ENCODE results near the gene PPP1R9B. TPM values are rescaled to one million over a fixed set of nuclear protein-coding genes. Genes with fewer than 3 reads are reported as not detected.

PPP1R9B gene, protein sequence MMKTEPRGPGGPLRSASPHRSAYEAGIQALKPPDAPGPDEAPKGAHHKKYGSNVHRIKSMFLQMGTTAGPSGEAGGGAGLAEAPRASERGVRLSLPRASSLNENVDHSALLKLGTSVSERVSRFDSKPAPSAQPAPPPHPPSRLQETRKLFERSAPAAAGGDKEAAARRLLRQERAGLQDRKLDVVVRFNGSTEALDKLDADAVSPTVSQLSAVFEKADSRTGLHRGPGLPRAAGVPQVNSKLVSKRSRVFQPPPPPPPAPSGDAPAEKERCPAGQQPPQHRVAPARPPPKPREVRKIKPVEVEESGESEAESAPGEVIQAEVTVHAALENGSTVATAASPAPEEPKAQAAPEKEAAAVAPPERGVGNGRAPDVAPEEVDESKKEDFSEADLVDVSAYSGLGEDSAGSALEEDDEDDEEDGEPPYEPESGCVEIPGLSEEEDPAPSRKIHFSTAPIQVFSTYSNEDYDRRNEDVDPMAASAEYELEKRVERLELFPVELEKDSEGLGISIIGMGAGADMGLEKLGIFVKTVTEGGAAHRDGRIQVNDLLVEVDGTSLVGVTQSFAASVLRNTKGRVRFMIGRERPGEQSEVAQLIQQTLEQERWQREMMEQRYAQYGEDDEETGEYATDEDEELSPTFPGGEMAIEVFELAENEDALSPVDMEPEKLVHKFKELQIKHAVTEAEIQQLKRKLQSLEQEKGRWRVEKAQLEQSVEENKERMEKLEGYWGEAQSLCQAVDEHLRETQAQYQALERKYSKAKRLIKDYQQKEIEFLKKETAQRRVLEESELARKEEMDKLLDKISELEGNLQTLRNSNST
- polyA plus RNA-seq: 15.2 to 18.2 TPM (median 16.1 TPM) in 3 replicates
- 22.8 TPM for polyA plus RNA-seq (2011; ENCODE audit: low read depth)
- polyA plus RNA-seq (2011; cell fraction: cytosol; rRNA removed): 8.3 and 13.7 TPM in 2 replicates
- polyA plus RNA-seq (2011; cell fraction: nucleus; rRNA removed): 28.4 and 30.6 TPM in 2 replicates
- 14.4 and 28.8 TPM in 2 replicates for polyA plus RNA-seq (2012; ENCODE audit: low replicate concordance)
- polyA minus RNA-seq: 16.8 to 19.3 TPM (median 18.8 TPM) in 3 replicates
- 31.7 TPM for polyA minus RNA-seq (2011; cell fraction: cytosol; rRNA and poly(A)+ RNA removed)
- 12.8 and 15.4 TPM in 2 replicates for polyA minus RNA-seq (2011; cell fraction: nucleus; rRNA and poly(A)+ RNA removed)

DNA sequence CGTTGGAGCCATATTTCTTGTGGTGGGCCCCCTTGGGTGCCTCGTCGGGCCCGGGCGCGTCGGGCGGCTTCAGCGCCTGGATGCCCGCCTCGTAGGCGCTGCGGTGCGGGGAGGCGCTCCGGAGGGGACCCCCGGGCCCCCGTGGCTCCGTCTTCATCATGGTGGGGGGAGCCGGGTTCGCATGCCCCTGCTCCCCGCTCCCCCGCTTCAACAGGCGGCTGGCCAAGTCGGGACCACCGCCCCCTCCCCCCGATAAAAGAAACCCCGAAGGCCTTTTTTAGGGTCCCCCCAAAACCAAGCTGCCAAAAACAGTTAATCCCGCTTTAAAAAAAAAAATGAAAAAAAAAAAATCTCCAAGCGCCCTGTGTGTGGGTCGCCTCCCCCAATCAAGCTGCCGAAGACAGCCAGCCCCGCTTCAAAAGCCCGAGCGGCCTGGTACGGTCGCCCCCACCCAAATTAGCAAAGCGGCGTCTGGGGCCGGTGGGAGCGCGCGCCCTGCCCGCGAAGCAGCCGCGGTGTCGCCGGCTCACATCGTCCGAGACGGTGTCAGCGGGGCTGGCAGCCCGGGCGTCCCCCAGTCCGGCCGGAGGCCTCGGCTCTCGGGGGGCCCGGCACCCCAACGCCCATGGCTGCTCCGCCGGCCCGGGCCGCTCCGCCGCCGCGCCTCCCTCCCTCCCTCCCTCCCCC is at the start of gene PPP1R9B:
TSS of gene PPP1R9B (minus strand) at position 324 of the 687 bp plus-strand sequence. CDS start at position 160, 164 bp downstream.
- dilution Hi-C loops (cut with MboI; ENCODE audit: extremely low pct_ligation_motif_present, low sequenced_read_pairs): no loop called here
- Histone ChIP-seq H3K9me3 (ENCODE audit: control insufficient read depth, low read depth, low read length) (no peaks in the 10 kb centered on the region), H3K4me1 (ENCODE audit: control insufficient read depth, extremely low read depth, insufficient read depth, low read length) (peaks cover 57% of the 10 kb centered on the region), H2AFZ (ENCODE audit: control insufficient read depth, low read length) (peak within 1 kb of the TSS; percentile 67), H3K27ac (ENCODE audit: control insufficient read depth, insufficient read depth, low read length) (peak within 1 kb of the TSS; percentile 54), H3K79me2 (ENCODE audit: control insufficient read depth, insufficient read depth, low read length) (peaks cover 42% of the 10 kb centered on the region), H3K36me3 (ENCODE audit: control insufficient read depth in 2 of 2, extremely low read depth in 1 of 2, insufficient read depth in 2 of 2, low read length in 2 of 2) (peaks cover 0 to 10% of the 10 kb centered on the region in 2 experiments), H4K20me1 (ENCODE audit: control insufficient read depth, extremely low read depth, insufficient read depth, low read length) (peaks cover 23% of the 10 kb centered on the region), H3K4me3 (ENCODE audit: control insufficient read depth in 2 of 3, extremely low read depth in 1 of 3, insufficient read depth in 2 of 3, low read depth in 1 of 3, low read length in 3 of 3) (peak within 1 kb of the TSS; percentile 70 to 91 (median 73)), H3K27me3 (ENCODE audit: control insufficient read depth, extremely low read depth, insufficient read depth, low read length) (no peaks in the 10 kb centered on the region), H3K9ac (ENCODE audit: control insufficient read depth, extremely low read depth, insufficient read depth, low read length) (peak within 1 kb of the TSS; percentile 77), H3K4me2 (ENCODE audit: control insufficient read depth, extremely low read depth, insufficient read depth, low read depth, low read length) (peak within 1 kb of the TSS; percentile 94), H3K9me1 (ENCODE audit: control insufficient read depth, extremely low read depth, insufficient read depth, low read length) (peaks cover 2% of the 10 kb centered on the region)
- FAIRE-seq (no peak), DNase-seq (ENCODE audit: low read depth, low spot score) (no peak)
- no peak for TF ChIP-seq EZH2 (IDR thresholded peaks at IDR 0.05; ENCODE audit: low read length)
- TF ChIP-seq, protein P1, sequence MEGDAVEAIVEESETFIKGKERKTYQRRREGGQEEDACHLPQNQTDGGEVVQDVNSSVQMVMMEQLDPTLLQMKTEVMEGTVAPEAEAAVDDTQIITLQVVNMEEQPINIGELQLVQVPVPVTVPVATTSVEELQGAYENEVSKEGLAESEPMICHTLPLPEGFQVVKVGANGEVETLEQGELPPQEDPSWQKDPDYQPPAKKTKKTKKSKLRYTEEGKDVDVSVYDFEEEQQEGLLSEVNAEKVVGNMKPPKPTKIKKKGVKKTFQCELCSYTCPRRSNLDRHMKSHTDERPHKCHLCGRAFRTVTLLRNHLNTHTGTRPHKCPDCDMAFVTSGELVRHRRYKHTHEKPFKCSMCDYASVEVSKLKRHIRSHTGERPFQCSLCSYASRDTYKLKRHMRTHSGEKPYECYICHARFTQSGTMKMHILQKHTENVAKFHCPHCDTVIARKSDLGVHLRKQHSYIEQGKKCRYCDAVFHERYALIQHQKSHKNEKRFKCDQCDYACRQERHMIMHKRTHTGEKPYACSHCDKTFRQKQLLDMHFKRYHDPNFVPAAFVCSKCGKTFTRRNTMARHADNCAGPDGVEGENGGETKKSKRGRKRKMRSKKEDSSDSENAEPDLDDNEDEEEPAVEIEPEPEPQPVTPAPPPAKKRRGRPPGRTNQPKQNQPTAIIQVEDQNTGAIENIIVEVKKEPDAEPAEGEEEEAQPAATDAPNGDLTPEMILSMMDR (optimal IDR thresholded peaks at IDR 0.05 in 1 of 3, IDR thresholded peaks at IDR 0.05 in 1 of 3, conservative IDR thresholded peaks at IDR 0.05 in 1 of 3; ENCODE audit: extremely low read depth in 1 of 3, insufficient read depth in 2 of 3, low read length in 3 of 3): no peak

DNA sequence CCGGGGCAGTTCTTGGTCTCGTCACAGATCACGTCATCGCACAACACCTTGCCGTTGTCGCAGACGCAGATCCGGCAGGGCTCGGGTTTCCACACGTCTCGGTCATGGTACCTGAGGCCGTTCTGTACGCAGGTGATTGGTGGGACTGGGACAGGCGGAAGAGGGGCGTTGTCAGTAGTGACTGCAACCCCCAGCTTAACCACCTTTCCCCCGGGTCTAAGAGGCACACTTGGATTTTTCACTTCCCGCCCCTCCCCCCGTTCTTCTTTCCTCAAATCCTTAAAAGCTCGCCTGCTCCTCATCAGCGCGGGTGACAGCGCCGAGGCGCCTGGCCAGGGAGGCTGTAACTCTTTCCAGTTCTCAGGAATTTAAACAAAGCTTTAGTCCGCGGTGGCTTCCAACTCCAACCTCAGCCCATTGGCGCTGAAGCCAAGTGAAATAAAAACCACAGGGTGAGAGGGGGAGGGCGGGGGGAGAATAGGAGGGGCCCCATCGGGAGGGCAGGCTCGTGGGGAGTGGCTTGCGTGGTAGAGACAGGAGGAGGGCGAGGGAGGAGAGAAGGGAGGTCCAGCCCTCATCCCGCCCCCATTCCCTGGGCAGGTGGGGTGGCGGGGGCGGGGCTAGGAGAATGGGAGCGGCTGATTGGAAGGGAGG is 49.5 kb upstream of the PPP1R9B start:
- H3K36me3 ChIP-seq (ENCODE audit: control insufficient read depth in 2 of 2, extremely low read depth in 1 of 2, insufficient read depth in 2 of 2, low read length in 2 of 2): no peaks in the 10 kb centered on the region
- no peaks in the 10 kb centered on the region for H4K20me1 ChIP-seq (ENCODE audit: control insufficient read depth, extremely low read depth, insufficient read depth, low read length)
- peak overlapping the region; percentile 78 for H3K27ac ChIP-seq (ENCODE audit: control insufficient read depth, insufficient read depth, low read length)
- no peaks in the 10 kb centered on the region for H3K9me1 ChIP-seq (ENCODE audit: control insufficient read depth, extremely low read depth, insufficient read depth, low read length)
- H3K4me3 ChIP-seq (ENCODE audit: control insufficient read depth in 2 of 3, extremely low read depth in 1 of 3, insufficient read depth in 2 of 3, low read depth in 1 of 3, low read length in 3 of 3): peak overlapping the region; percentile 38 to 79 (median 79)
- peaks cover 33% of the 10 kb centered on the region for H3K27me3 ChIP-seq (ENCODE audit: control insufficient read depth, extremely low read depth, insufficient read depth, low read length)
- dilution Hi-C loops (cut with MboI; ENCODE audit: extremely low pct_ligation_motif_present, low sequenced_read_pairs): no loop called here
- H3K4me1 ChIP-seq (ENCODE audit: control insufficient read depth, extremely low read depth, insufficient read depth, low read length): peaks cover 12% of the 10 kb centered on the region
- peak overlapping the region; percentile 94 for H3K4me2 ChIP-seq (ENCODE audit: control insufficient read depth, extremely low read depth, insufficient read depth, low read depth, low read length)
- no peaks in the 10 kb centered on the region for H3K79me2 ChIP-seq (ENCODE audit: control insufficient read depth, insufficient read depth, low read length)
- no peaks in the 10 kb centered on the region for H3K9me3 ChIP-seq (ENCODE audit: control insufficient read depth, low read depth, low read length)
- peak overlapping the region; percentile 77 for H3K9ac ChIP-seq (ENCODE audit: control insufficient read depth, extremely low read depth, insufficient read depth, low read length)
- TF ChIP-seq EZH2 (IDR thresholded peaks at IDR 0.05; ENCODE audit: low read length): no peak
- TF ChIP-seq, protein P1 (optimal IDR thresholded peaks at IDR 0.05 in 1 of 3, IDR thresholded peaks at IDR 0.05 in 1 of 3, conservative IDR thresholded peaks at IDR 0.05 in 1 of 3; ENCODE audit: extremely low read depth in 1 of 3, insufficient read depth in 2 of 3, low read length in 3 of 3): no peak
- peak; percentile 68 for FAIRE-seq
- H2AFZ ChIP-seq (ENCODE audit: control insufficient read depth, low read length): peak overlapping the region; percentile 80
- no peak for DNase-seq (ENCODE audit: low read depth, low spot score)
